G401.6 (cell line): Measurements from ENCODE around the gene PPEF1.
"Not testable (repeated sequence)": the region's sequence is repeated elsewhere in the genome, so short reads cannot be mapped to it uniquely, and the experiment has no call there.

Experiments used
- FAIRE-seq: peaks from 2 replicates; lab custom pipeline; 2012; peaks lifted over from hg19 to GRCh38; lab: Jason Lieb, UNC

PPEF1 gene

DNA sequence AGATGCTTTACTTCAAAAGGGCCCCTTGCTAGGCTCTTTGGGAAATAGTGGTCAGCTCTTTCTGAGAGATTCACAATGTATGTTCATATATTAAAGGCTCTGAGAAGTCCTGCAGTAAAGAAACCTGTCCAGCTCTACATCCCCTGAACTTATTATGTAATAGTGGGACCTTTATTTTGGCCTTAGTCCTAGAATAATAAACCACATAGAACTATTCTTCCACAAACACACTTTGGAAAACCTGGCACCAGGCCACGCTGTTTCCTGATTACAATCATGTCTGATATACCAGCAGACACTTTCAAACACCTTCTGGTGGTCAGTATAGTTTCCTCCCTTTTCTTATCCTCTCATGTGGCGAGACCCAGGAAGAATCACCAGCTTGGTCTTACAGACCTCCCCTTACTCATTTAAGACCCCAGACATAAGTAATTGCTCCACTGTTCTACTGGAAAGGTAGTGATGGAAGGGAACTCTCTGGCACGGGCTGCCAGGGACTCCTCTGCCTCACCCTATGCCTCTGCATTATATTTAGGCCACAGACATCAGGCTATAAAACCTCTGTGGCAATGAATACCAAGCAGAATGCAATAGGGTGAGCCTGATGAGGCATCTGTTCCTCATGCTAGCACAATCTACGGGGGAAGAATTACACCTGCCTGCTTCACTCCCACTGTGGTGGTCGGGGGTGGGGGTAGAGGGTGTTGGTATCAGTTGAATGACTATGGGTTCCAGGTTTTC, 5.7 kb upstream of the PPEF1 start:
- FAIRE-seq: no peak

DNA sequence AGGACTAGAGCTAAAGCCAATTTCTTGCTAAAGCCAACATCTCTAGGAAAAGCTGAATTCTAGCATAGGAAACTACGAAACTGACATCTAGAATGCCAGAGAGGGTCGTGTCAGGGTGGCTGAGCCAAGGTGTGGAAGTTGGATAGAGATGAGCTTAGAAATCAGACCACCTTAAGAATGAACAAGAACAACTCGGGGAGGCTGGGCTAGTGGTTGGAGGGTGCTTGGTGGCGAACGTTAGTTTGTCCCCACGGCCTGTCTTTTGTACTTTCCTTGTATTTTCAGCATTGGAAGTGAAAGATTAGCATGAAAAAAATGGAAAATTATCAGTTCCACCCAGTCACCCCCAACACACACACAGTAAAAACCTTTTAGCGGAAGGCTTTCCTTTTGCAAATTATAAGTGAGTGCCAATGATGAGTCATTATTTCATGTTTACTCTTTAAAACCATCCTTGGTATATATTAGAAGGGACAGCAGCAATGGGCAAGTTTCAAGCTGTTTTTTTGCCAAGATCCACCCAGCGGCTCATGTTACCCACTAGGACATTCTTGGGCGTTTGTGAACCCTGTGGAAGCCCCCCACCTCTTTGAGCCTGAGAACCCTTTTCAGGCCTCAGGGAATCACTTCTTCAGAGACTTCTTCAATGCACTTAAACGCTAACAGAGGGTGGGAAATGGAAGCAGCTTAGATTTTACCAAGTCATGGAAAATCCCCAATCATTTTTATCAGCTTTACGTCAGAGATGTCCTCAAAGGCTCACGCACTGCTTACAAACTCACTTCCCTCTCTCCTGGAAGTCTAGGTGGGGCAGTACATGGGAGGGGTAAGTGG, 4.9 kb upstream of the PPEF1 start:
- no peak for FAIRE-seq

DNA sequence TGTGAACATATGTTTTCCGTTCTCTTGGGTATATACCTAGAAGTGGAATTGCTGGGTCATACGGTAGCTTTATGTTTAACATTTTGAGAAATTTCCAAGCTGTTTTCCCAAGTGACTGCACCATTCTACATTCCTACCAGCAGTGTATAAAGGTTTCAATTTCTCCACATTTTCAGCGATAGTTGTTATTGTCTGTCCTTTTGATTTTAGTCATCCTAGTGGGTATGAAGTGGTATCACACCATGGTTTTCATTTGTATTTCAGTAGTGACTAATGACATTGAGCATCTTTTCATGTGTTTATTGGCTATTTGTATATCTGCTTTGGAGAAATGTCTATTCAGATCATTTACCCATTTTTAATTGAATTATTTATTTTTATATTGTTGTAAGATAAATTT, 2.4 kb downstream of the PPEF1 start:
- no peak for FAIRE-seq

DNA sequence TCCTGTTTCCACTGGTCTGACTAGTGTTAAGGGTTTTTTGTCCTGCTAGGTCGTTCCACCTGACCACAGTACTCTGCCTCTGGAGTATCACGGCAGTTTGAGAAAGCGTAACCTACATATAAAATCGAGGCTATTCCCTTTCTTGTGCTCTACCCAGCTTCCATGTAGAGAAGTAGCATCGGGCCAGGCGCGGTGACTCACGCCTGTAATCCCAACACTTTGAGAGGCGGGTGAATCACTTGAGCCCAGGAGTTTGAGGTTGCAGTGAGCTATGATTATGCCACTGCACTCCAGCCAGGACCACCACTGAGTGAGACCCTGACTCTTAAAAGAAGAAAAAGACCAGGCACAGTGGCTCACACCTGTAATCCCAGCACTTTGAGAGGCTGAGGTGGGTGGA, 7.5 kb downstream of the PPEF1 start:
- no peak for FAIRE-seq

DNA sequence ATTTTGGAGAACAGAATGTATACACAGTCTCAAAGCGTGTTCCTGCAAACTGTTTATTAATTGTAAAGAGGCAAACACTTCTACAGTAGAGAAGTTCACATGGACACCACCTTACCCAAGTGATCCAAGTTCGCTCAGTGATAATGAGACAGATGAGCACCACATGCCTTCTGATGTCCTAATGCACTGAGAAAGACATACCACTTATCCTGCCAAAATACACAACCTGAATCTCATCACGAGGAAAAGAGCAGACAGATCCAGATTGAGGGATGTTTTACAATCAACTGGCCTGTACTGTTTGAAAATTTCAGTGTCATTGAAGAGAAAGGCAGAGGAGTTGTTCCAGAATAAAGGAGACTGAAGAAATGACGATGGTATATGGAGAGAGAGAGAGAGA, 12.4 kb downstream of the PPEF1 start:
- FAIRE-seq: no peak

DNA sequence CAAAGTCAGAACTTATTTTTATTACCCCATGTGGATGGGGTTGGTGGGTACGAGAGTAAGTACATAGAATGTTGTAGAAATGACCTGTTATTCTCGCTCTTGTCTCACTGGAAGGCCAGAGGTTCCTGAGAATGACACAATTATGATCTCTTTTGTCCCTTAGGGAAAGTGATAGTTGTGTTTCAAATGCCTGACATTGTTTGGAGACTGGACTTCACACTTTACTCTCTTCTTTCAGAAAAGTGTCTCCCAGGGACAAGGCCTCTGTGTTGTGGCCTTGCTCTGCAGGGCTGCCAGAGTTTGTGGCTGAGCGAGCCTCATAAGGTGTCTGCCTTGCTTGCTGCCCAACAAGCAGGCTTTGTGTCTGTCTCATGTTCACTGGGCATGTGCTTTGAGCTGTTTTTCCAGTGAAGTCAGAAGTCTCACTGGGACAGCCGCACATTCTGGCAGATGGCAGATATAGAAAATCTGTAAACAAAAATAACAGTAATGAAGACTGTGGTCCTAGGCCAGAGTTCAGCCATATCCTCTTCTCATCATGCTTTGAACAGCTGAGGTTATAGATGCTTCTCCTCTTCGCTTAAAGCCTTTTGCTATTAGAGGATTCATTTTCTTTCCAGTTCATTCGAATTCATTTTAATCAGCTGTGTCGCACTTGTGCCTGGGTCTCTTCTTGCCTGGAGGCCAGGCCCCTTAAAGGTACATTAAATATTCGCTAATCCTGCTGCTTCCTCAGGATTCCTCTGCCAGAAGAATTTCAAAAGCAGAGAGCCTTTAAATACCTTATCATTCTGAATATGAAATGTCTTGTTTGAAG, 14.4 kb downstream of the PPEF1 start:
- FAIRE-seq: no peak

DNA sequence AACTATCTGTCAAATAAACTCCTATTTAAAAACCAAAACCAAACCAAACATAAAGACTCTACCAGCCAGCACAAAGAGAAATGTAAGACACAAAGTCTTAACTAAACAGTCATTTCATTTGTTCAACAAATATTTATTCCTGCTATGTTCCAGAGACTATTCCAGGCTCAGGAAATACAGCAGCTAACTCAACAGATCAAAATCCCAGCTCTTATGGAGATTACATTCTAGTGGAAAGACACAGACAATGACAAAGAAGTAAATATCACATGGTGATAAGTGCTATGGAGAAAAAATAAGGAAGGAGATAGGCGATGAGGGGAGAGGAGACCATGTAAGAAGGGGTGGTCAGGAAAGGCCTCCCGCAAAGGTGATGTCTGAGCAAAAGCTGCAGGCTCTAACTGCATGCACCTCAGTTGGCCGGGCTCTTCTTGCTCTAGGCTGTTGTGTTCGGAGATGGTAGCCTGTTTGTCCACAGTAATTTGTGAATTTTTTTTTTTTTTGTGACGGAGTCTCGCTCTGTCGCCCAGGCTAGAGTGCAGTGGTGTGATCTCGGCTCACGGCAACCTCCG, 15.1 kb downstream of the PPEF1 start:
- FAIRE-seq: no peak

DNA sequence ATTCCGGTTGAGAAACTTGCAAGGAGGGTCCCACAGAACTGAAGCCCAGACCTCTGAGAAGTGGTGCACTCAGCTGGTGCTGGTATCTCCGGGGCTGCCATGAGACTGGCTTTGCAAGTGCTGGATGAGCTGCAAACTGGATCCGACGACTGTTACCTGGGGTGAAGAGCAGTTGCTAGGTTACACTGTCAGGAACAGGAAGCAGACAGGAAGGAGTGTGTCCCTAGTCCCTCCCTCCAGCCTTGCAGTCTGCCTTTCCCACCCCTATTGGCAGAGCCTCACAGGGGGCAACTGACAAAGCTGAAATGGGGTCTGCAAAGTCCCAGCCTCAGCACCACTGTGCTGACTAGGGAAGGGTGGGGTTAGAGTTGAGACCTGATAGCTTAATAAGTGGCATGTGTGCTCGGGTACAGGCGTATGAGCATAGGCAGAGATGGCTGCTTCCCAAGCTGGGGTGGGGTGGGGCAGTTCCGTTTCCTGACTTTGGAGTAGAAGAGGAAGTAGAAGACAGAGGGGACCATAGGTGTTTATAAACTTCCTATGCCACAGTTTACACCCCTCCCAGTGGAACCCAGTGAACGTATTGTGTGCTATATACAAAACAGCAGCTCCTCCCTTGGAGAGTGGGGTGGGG, 18.0 kb downstream of the PPEF1 start:
- no peak for FAIRE-seq

DNA sequence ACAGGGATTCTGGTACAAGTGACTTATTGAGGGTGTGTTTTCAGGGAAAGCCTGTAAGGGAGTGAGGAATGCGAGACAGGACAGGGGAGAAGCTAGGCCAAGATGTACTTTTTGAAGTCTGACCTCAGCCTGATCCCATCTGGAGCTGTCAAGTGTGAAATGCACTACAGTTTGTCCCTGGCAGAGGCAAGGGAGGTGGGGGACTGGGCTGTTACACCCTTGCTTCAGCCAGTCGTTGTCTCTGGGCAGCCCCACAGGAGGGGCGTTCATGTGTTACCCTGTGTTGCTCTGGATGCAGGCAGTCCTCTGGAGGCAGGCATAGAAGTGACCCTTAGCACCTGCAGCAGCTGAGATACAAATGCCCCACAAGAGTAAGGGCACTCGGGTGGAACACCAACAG, 25.8 kb downstream of the PPEF1 start:
- FAIRE-seq: no peak

DNA sequence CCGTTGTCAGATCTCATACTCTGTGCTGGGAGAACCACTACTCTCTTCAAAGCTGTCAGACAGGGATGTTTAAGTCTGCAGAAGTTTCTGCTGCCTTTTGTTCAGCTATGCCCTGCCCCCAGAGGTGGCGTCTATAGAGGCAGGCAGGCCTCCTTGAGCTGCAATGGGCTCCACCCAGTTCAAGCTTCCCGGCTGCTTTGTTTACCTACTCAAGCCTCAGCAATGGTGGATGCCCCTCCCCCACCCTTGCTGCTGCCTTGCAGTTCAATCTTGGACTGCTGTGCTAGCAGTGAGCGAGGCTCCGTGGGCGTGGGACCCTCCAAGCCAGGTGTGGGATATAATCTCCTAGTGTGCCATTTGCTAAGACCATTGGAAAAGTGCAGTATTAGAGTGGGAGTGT, 32.2 kb downstream of the PPEF1 start:
- FAIRE-seq: not testable (repeated sequence)

DNA sequence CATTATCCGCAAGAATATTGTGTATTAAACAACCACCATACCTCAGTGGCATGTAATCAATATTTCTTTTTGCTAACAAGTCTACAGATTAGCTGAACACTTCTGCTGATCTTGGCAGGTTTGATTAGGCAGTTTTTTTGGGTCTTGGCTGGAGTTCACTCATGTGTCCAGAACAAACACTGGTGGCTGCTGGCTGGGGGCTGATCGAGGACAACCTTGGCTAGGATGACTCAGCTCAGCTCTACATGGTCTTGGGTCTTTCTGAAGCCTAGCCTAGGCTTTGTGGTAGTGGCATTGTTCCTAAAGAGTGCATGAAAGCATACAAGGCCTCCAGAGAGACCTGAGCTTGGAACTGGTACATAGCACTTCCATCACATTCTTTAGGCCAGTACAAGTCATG, 41.1 kb downstream of the PPEF1 start:
- no peak for FAIRE-seq

DNA sequence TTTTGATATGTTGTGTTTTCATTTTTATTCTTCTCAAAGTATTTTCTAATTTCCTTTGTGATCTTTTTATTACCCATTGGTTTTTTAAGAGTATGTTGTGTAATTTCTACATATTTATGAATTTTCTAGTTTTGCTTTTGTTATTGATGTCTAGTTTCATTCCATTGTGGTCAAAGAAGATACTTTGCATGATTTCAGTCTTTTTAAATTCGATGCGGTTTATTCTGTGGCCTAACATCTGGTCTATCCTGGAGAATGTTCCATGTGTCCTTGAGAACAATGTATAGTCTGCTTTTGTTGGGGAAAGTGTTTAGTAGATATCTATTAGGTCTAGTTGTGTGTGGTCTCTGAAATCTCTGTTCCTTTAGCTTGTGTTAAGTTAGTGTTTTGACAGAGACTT, 46.2 kb downstream of the PPEF1 start:
- FAIRE-seq: no peak

DNA sequence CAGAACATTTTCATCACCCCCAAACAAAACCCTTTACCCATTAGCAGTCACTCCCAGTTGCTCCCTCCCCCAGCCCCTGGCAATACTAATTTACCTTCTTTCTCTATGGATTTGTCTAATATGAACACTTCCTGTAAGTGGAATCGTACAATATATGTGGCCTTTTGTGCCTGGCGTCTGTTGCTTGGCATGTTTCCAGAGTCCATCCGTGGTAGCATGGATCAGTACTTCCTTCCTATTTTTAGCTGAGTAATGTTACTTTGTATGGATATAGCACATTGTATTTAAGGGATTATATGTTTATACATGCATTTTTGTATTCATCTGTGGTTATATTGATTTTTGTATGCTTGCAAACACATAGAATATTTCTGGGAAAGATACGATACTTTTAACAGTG, 48.2 kb downstream of the PPEF1 start:
- FAIRE-seq: no peak

DNA sequence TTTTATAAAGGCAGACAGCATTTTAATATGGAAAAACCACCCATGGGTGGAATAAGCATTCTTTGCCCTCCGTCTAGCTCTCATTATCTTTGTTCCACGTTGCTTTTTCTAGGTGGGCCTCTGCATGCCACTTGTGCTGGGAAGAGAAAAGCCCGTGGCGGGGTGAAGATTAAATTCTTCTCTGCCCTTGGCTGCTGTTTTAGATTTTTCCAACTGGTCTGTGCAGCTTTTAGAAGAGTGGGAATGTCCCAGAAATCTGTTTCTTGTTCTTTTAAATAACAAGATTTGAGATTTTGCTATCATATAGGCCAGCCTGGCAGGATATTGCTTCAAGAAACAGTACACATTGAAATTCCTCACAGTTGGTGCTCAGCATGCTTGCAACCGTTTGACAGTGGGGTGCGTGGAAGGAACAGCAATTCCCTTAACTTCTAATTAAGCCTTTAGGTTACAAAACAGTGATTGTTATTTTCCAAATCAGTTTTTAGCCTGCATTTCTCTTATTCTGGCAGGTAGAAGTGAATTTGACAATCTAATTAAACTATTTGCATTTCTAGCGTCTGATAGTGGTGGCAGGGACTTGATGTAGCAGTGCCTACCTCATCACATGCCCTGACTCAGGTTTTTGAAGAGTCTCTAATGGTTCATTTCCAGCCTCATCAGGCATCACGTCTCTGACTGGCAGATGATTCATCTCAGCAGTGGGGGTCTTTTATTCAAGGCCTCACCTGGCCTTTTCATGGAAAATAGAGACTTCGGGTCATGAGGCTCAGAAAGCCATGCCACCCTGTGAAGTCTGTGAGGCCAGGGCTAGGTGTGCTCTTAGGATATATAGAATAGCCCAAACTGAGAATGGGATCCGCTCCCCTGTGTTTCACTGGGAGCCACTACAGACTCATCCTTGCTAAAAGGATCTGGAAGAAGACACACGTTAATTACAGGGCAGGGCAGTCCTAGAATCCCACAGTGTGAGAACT, 50.8 kb downstream of the PPEF1 start:
- FAIRE-seq: no peak

DNA sequence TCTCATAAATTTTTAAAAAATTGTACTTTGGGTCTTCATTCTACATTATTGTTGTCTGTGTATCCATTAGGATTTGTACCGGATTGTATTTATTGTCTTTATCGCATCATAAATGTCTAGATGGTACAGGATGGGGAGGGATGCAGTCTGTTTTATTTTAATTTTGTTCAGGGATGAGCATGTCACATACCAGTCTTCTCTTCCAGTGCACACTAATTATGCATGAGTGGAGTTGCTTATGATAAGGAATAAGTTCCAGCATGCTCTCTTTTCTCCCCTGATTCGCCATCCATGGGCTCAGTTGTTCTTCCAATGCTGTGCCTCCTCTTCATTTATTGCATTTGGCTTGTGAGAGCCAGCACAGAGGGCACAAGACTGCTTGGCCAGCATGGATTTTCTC, 54.3 kb downstream of the PPEF1 start:
- FAIRE-seq: no peak

DNA sequence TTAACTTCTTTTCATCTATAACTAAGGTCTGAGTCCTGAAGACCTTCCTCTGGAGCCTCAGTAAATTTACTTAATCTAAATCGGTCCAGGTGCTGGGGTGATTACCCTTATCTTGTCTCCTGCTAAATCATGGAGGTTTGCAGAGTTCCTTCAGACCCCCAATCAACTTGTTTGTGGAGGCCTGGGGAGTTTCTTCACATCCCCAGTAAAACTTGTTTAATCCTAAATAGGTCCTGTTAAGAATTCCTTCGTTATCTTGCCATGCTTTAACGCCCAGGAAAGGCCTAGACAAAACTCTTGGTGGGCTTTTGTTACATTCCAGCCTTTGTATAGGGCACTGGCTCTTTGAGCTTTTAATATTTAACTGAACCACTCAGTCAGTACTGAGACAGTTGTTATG, 55.7 kb downstream of the PPEF1 start:
- not testable (repeated sequence) for FAIRE-seq

DNA sequence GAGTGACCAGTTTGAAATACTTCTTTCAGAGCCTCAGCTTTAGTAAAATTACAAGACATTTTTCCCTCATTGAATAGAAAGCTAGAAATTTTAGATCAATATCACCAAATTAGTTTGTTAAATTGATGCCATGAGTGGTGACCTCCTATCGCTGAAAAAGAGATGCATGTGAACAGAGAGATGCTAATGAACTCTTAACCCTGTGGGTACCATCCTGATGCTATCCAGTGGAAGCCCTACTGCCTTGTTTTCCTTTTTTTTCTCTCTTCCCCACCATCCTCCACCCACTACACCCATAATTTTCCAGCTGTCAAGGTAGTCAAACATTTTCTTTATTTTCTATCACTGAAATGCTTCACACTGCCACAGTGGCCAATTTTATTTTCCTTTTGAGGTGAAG, 61.9 kb downstream of the PPEF1 start:
- FAIRE-seq: no peak

DNA sequence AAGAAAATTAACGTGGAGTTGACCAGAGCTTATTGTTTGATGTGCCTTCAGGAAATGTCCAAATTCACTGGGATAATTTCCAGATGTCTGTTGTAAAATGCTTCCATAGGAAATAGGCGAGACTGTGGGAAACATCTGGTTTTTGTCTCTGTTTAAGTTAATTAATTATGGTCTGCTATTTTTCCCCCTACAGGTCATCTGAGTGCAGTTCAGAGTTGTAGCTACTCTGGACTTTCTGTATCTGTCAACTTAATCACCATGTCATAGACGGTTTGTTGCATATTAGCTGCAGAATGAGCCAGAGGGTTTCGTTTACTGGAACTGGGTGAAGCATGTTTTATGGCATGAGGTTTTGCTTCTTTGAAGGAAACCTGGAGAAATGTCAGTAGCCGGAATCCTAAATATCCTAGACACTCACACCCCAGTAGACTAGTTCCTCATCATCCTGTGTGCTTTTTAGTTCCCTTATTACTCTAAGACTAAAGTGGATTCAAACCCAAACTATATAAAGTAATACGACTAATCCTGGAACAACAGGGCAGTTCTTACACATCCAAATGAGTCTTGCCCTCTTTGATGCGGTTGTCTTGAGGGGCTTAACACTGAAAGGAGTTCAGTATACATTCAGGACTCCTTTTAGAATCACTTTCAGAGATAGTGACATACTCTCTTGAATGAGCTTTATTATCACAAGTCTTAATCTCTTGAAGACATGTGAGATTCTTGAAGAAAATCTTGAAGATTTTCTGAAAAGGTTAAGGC, 62.5 kb downstream of the PPEF1 start:
- FAIRE-seq: no peak

DNA sequence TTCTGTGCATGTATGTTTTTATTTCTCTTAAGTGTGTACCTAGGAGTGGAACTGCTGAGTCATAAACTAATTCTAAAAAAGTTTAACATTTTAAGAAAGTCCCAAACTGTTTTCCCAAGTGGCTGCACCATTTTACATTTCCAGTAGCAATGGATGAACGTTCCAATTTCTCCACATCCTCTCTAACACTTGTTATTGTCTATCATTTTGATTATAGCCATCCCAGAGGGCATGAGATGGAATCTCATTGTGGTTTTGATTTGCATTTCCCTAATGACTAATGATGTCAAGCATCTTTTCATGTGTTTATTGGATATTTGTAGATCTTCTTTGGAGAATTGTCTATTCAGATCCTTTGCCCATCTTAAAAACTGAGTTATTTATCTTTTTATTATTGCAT, 82.5 kb downstream of the PPEF1 start:
- no peak for FAIRE-seq

DNA sequence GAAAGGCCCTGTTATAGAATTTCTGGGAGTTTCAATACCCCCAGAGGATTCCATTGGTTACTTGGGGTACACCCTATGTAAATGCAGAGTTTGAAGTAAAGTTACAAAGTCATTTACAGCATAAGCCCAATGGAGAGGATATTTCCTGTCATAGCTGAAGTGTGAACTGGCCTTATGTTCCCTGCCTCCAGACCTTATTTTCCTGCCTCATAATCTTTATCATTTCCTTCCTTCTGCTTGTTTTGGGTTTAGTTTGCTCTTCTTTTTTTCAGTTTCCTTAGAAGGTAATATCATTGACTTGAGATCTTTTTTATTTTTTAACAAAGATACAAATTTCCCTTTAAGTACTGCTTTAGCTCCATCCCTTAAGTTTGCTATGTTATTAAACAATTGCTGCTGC, 85.4 kb downstream of the PPEF1 start:
- no peak for FAIRE-seq
